ENCODE data around the gene FSD1L. TPM values are rescaled to one million over a fixed set of nuclear protein-coding genes. Genes with fewer than 3 reads are reported as not detected.

FSD1L gene
- total RNA-seq, 1 experiment from 2014 or later = 3.4 TPM

GRCh38 chr9:105431424-105432246 lies 16.2 kb upstream of the FSD1L start:
- no peak overlapping the region for H3K4me3 Mint-ChIP-seq (ENCODE audit: low read depth, unreplicated experiment)
- BruUV-seq (replicated peaks) = no TSS peak
- H3K36me3 Mint-ChIP-seq (ENCODE audit: insufficient read depth, unreplicated experiment) = peaks cover 6% of the 10 kb centered on the region
- H3K4me1 Mint-ChIP-seq (ENCODE audit: low read depth, unreplicated experiment) = no peaks in the 10 kb centered on the region
- DNase-seq = no peak
- no peaks in the 10 kb centered on the region for H3K27me3 Mint-ChIP-seq (ENCODE audit: unreplicated experiment)
- intact Hi-C loops (cut with micrococcal nuclease; ENCODE audit: unreplicated experiment) = no loop called here
- TF ChIP-seq, protein P1, sequence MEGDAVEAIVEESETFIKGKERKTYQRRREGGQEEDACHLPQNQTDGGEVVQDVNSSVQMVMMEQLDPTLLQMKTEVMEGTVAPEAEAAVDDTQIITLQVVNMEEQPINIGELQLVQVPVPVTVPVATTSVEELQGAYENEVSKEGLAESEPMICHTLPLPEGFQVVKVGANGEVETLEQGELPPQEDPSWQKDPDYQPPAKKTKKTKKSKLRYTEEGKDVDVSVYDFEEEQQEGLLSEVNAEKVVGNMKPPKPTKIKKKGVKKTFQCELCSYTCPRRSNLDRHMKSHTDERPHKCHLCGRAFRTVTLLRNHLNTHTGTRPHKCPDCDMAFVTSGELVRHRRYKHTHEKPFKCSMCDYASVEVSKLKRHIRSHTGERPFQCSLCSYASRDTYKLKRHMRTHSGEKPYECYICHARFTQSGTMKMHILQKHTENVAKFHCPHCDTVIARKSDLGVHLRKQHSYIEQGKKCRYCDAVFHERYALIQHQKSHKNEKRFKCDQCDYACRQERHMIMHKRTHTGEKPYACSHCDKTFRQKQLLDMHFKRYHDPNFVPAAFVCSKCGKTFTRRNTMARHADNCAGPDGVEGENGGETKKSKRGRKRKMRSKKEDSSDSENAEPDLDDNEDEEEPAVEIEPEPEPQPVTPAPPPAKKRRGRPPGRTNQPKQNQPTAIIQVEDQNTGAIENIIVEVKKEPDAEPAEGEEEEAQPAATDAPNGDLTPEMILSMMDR (IDR thresholded peaks at IDR 0.05; ENCODE audit: unreplicated experiment) = no peak
- H3K27ac Mint-ChIP-seq (ENCODE audit: unreplicated experiment) = no peak overlapping the region
- peaks cover 3% of the 10 kb centered on the region for H3K9me3 Mint-ChIP-seq (ENCODE audit: low read depth, unreplicated experiment)
- CTCF ChIA-PET = no interaction called here

- TF ChIP-seq, protein P1 (IDR thresholded peaks at IDR 0.05; ENCODE audit: unreplicated experiment) = no peak
- intact Hi-C loops (cut with micrococcal nuclease; ENCODE audit: unreplicated experiment) = no loop called here
- no peak for DNase-seq
- H3K27ac Mint-ChIP-seq (ENCODE audit: unreplicated experiment) = no peak overlapping the region
- peaks cover 3% of the 10 kb centered on the region for H3K9me3 Mint-ChIP-seq (ENCODE audit: low read depth, unreplicated experiment)
- CTCF ChIA-PET = no interaction called here
- H3K4me3 Mint-ChIP-seq (ENCODE audit: low read depth, unreplicated experiment) = no peak overlapping the region
- BruUV-seq (replicated peaks) = no TSS peak
- H3K27me3 Mint-ChIP-seq (ENCODE audit: unreplicated experiment) = no peaks in the 10 kb centered on the region
- H3K4me1 Mint-ChIP-seq (ENCODE audit: low read depth, unreplicated experiment) = no peaks in the 10 kb centered on the region
- H3K36me3 Mint-ChIP-seq (ENCODE audit: insufficient read depth, unreplicated experiment) = peaks cover 6% of the 10 kb centered on the region
Measured at GRCh38 chr9:105432247-105432842, 15.5 kb upstream of the FSD1L start.

- CTCF ChIA-PET = no interaction called here
- H3K9me3 Mint-ChIP-seq (ENCODE audit: low read depth, unreplicated experiment) = peaks cover 3% of the 10 kb centered on the region
- no peak overlapping the region for H3K4me3 Mint-ChIP-seq (ENCODE audit: low read depth, unreplicated experiment)
- no peak for DNase-seq
- BruUV-seq (replicated peaks) = no TSS peak
- TF ChIP-seq, protein P1 (IDR thresholded peaks at IDR 0.05; ENCODE audit: unreplicated experiment) = no peak
- peaks cover 6% of the 10 kb centered on the region for H3K36me3 Mint-ChIP-seq (ENCODE audit: insufficient read depth, unreplicated experiment)
- intact Hi-C loops (cut with micrococcal nuclease; ENCODE audit: unreplicated experiment) = no loop called here
- H3K4me1 Mint-ChIP-seq (ENCODE audit: low read depth, unreplicated experiment) = no peaks in the 10 kb centered on the region
- H3K27me3 Mint-ChIP-seq (ENCODE audit: unreplicated experiment) = no peaks in the 10 kb centered on the region
- H3K27ac Mint-ChIP-seq (ENCODE audit: unreplicated experiment) = no peak overlapping the region
Measured at GRCh38 chr9:105435453-105435852, 12.4 kb upstream of the FSD1L start.

GRCh38 chr9:105436783-105437182 lies 11.1 kb upstream of the FSD1L start:
- Mint-ChIP-seq H3K27me3 (ENCODE audit: unreplicated experiment) (no peaks in the 10 kb centered on the region), H3K4me1 (ENCODE audit: low read depth, unreplicated experiment) (no peaks in the 10 kb centered on the region), H3K27ac (ENCODE audit: unreplicated experiment) (no peak overlapping the region), H3K4me3 (ENCODE audit: low read depth, unreplicated experiment) (no peak overlapping the region), H3K9me3 (ENCODE audit: low read depth, unreplicated experiment) (peaks cover 3% of the 10 kb centered on the region), H3K36me3 (ENCODE audit: insufficient read depth, unreplicated experiment) (peaks cover 6% of the 10 kb centered on the region)
- intact Hi-C loops (cut with micrococcal nuclease; ENCODE audit: unreplicated experiment) = no loop called here
- no peak for DNase-seq
- no TSS peak for BruUV-seq (replicated peaks)
- TF ChIP-seq, protein P1 (IDR thresholded peaks at IDR 0.05; ENCODE audit: unreplicated experiment) = no peak
- CTCF ChIA-PET = no interaction called here

Data from Calu3 (cell line).